WERI-Rb-1 (cell line): Measurements from ENCODE around the gene PRR18.

ENCODE experiments used
- DNase-seq: peaks from one replicate; pipeline ENCODE4 v3.0.0-alpha.2; 2020
- H3K27ac ChIP-seq: fragments of 250-450 bp; sonication (Bioruptor Pico); 2 replicates; pipeline ENCODE4 v1.5.1; 2020; ENCODE audit warnings: mild to moderate bottlenecking, moderate library complexity
- H3K27me3 ChIP-seq: fragments of 250-450 bp; sonication (Bioruptor Pico); 2 replicates; pipeline ENCODE4 v1.5.1; 2021; ENCODE audit warnings: mild to moderate bottlenecking, low read depth, moderate library complexity; ENCODE audit not compliant: insufficient read depth, severe bottlenecking
- H3K36me3 ChIP-seq: fragments of 250-450 bp; sonication (Bioruptor Pico); 2 replicates; pipeline ENCODE4 v1.5.1; 2020; ENCODE audit warnings: mild to moderate bottlenecking, moderate library complexity
- H3K4me3 ChIP-seq: 2 replicates; pipeline ENCODE4 v1.5.1; 2011; ENCODE audit warnings: low read depth, mild to moderate bottlenecking, control low read depth, low read length
- H3K9me3 ChIP-seq: fragments of 250-450 bp; sonication (Bioruptor Pico); 2 replicates; pipeline ENCODE4 v1.5.1; 2021; ENCODE audit warnings: mild to moderate bottlenecking, moderate library complexity; ENCODE audit not compliant: severe bottlenecking
- TF ChIP-seq, protein P1 (sequence below): IDR thresholded peaks from 2 replicates; pipeline ENCODE4 v1.5.1; 2011; ENCODE audit warnings: low read depth, mild to moderate bottlenecking, control low read depth, inconsistent platforms, low read length

The PRR18 gene

DNA sequence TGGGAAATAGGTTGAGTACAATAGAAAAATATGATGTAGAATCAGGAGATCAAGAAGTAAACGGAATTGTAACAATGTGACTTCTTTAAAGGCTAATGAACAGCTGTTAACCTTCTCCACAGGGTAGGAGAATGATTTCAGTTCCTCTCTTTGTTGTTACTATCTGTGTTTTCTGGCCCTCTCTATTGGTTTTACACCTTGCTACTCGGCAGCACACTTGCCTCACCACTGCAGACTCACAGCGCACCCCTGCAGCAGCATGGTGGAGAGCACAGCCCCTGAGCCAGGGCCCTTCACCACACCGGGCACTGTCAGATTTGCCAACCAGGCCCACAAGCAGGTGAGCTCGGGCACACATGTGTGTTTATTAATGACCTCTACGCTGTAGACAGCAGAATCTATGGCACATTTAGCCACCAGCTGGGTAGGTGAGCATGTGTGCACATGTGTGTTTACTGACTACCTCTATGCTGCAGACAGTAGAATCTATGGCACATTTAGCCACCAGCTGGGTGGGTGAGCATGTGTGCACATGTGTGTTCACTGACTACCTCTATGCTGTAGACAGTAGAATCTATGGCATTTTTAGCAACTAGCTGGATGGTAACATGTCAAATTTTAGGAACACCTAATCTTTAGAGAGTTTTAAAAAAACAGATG, 17.3 kb upstream of the PRR18 start:
- TF ChIP-seq, protein P1, sequence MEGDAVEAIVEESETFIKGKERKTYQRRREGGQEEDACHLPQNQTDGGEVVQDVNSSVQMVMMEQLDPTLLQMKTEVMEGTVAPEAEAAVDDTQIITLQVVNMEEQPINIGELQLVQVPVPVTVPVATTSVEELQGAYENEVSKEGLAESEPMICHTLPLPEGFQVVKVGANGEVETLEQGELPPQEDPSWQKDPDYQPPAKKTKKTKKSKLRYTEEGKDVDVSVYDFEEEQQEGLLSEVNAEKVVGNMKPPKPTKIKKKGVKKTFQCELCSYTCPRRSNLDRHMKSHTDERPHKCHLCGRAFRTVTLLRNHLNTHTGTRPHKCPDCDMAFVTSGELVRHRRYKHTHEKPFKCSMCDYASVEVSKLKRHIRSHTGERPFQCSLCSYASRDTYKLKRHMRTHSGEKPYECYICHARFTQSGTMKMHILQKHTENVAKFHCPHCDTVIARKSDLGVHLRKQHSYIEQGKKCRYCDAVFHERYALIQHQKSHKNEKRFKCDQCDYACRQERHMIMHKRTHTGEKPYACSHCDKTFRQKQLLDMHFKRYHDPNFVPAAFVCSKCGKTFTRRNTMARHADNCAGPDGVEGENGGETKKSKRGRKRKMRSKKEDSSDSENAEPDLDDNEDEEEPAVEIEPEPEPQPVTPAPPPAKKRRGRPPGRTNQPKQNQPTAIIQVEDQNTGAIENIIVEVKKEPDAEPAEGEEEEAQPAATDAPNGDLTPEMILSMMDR = no peak
- Histone ChIP-seq H3K27ac (no peak overlapping the region), H3K9me3 (no peaks in the 10 kb centered on the region), H3K36me3 (peaks cover 49% of the 10 kb centered on the region), H3K27me3 (no peaks in the 10 kb centered on the region), H3K4me3 (no peak overlapping the region)
- no peak for DNase-seq

DNA sequence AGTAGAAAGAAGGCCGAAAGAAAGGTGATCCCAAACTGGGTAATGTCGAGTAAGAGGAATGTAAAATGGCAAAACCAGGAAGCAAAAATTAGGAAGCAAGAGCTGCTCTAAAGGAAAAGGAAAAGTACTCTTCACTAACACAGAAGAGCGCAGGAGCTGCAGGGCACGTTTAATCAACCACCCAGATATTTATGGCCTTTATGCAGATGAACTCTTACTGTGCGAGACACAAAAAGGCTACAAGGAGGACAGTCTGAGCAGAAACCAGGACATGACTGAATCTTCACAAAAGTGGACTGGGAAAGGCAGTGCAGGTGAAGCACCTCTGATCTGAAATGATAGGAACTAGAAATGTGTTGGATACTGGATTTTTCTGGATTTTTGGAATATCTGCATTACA, 15.2 kb upstream of the PRR18 start:
- H3K27me3 ChIP-seq = no peaks in the 10 kb centered on the region
- no peak overlapping the region for H3K4me3 ChIP-seq
- no peak overlapping the region for H3K27ac ChIP-seq
- peaks cover 43% of the 10 kb centered on the region for H3K36me3 ChIP-seq
- no peak for DNase-seq
- TF ChIP-seq, protein P1 = no peak
- no peaks in the 10 kb centered on the region for H3K9me3 ChIP-seq

GRCh38 chr6:166318649-166319600, 10.7 kb upstream of the PRR18 start:
- no peak for DNase-seq
- H3K36me3 ChIP-seq = peaks cover 16% of the 10 kb centered on the region
- no peak overlapping the region for H3K4me3 ChIP-seq
- no peak overlapping the region for H3K27ac ChIP-seq
- H3K9me3 ChIP-seq = no peaks in the 10 kb centered on the region
- TF ChIP-seq, protein P1 = no peak
- no peaks in the 10 kb centered on the region for H3K27me3 ChIP-seq

DNA sequence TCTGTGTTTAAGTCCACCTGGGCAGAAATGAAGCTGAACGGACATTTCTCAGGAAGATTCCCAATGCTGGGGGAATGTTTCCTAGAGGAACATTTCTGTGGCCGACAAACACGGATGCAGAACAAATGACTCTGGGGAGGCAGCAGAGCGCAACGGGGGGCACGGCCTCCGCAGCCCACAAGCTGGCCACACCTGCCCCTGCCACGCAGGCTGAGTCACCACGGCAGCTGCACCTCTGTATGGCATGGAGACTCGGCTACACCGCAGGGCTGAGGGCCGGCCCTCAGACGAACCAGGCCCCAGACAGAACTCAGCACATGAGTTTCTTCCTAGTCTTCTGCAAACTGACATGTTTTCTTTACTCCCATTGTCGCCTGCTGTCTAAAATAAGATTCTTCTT, 10.0 kb upstream of the PRR18 start:
- TF ChIP-seq, protein P1 = no peak
- H3K9me3 ChIP-seq = no peaks in the 10 kb centered on the region
- DNase-seq = no peak
- H3K27ac ChIP-seq = no peak overlapping the region
- no peak overlapping the region for H3K4me3 ChIP-seq
- no peaks in the 10 kb centered on the region for H3K27me3 ChIP-seq
- peaks cover 10% of the 10 kb centered on the region for H3K36me3 ChIP-seq

- no peak for DNase-seq
Measured at GRCh38 chr6:166317261-166318212, 9.3 kb upstream of the PRR18 start.

More at GRCh38 chr6:166317261-166318212, 9.3 kb upstream of the PRR18 start:
- H3K27me3 ChIP-seq = no peaks in the 10 kb centered on the region
- peaks cover 10% of the 10 kb centered on the region for H3K36me3 ChIP-seq
- no peak overlapping the region for H3K4me3 ChIP-seq
- TF ChIP-seq, protein P1 = no peak
- H3K27ac ChIP-seq = no peak overlapping the region
- no peaks in the 10 kb centered on the region for H3K9me3 ChIP-seq
